Mucosa of descending colon (tissue), 3 donors: ENCODE measurements around the gene KRT24. TPM values are rescaled to one million over a fixed set of nuclear protein-coding genes. Genes with fewer than 3 reads are reported as not detected.

Experiments used
- ATAC-seq: fragments of 200-7000 bp; cut with Tn5 transposase; one replicate; pipeline ENCODE4 v1.9.1; 2020; ENCODE audit warnings: mild to moderate bottlenecking, moderate library complexity
- DNase-seq, 3 donors: peaks; one replicate each; pipeline ENCODE4 v3.0.0-alpha.2; 2020
- H3K36me3 ChIP-seq: fragments of 200-600 bp; one replicate; pipeline ENCODE4 v1.8.0; 2021; ENCODE audit warnings: low read depth, mild to moderate bottlenecking
- H3K4me1 ChIP-seq: fragments of 200-600 bp; one replicate; pipeline ENCODE4 v1.8.0; 2021; ENCODE audit warnings: low read depth, mild to moderate bottlenecking
- H3K4me3 ChIP-seq: fragments of 200-600 bp; one replicate; pipeline ENCODE4 v1.8.0; 2021; ENCODE audit warnings: mild to moderate bottlenecking
- H3K9me3 ChIP-seq: fragments of 200-600 bp; one replicate; pipeline ENCODE4 v1.8.0; 2021; ENCODE audit warnings: mild to moderate bottlenecking
- CTCF ChIP-seq: fragments of 200-600 bp; IDR thresholded peaks from one replicate; pipeline ENCODE4 v1.8.0; 2022; ENCODE audit warnings: antibody characterized with exemption, mild to moderate bottlenecking
- intact Hi-C, 2 donors: fragments of 100-400 bp; cut with DNase I in 1 of 2; cut with micrococcal nuclease in 1 of 2; formaldehyde crosslinking; loops; one replicate each; pipeline versions ENCODE4 v1.11.0 to v1.11.1; 2022; cut with DNase I, micrococcal nuclease
- total RNA-seq, 3 donors: library from RNA; stranded (reverse); fragmentation: NEBNext Ultra II Directional in 2 of 3; extraction: Animal tissue kit (Norgen Biotek cat#: 25700) in 2 of 3; gene quantifications; one replicate each; pipeline versions ENCODE4 v1.2.1 to v1.2.4, GENCODE V29; 2021 to 2023
- donor health status: DM: no; HTN: no; CAD: no; lungs with moderate emphysema.
- donor health status: DM: no; HTN: no; CAD: no.
- donor health status: DM: no; HTN: yes; CAD: no.

Gene KRT24
- total RNA-seq, 3 donors from 2014 or later, result 2.0 to 4.2 (median 2.4) TPM

GRCh38 chr17:40720899-40721298 is 17.3 kb upstream of the KRT24 start:
- H3K36me3 ChIP-seq, result no peaks in the 10 kb centered on the region
- TF ChIP-seq CTCF, result no peak
- intact Hi-C loops, result no loop called here
- H3K9me3 ChIP-seq, result no peaks in the 10 kb centered on the region
- DNase-seq (no peak), ATAC-seq (no peak)
- H3K4me1 ChIP-seq, result no peaks in the 10 kb centered on the region
- no peak overlapping the region for H3K4me3 ChIP-seq

- H3K4me3 ChIP-seq, result no peak overlapping the region
- intact Hi-C loops, result no loop called here
- no peak for ATAC-seq
Measured at GRCh38 chr17:40718930-40719329, 15.4 kb upstream of the KRT24 start.

GRCh38 chr17:40717776-40718175 is 14.2 kb upstream of the KRT24 start:
- Histone ChIP-seq H3K4me3 (no peak overlapping the region), H3K4me1 (no peaks in the 10 kb centered on the region), H3K9me3 (no peaks in the 10 kb centered on the region), H3K36me3 (no peaks in the 10 kb centered on the region)
- TF ChIP-seq CTCF, result no peak
- ATAC-seq (no peak), DNase-seq (no peak)
- intact Hi-C loops, result no loop called here

More at GRCh38 chr17:40718930-40719329, 15.4 kb upstream of the KRT24 start:
- no peak for DNase-seq
- H3K36me3 ChIP-seq, result no peaks in the 10 kb centered on the region
- no peaks in the 10 kb centered on the region for H3K9me3 ChIP-seq
- no peaks in the 10 kb centered on the region for H3K4me1 ChIP-seq
- TF ChIP-seq CTCF, result no peak

- H3K9me3 ChIP-seq, result no peaks in the 10 kb centered on the region
- H3K4me1 ChIP-seq, result no peaks in the 10 kb centered on the region
- intact Hi-C loops, result no loop called here
- TF ChIP-seq CTCF, result no peak
- ATAC-seq (no peak), DNase-seq (no peak)
- no peaks in the 10 kb centered on the region for H3K36me3 ChIP-seq
- H3K4me3 ChIP-seq, result no peak overlapping the region
Measured at GRCh38 chr17:40714473-40714872, 10.9 kb upstream of the KRT24 start.

- H3K9me3 ChIP-seq, result no peaks in the 10 kb centered on the region
- TF ChIP-seq CTCF, result no peak
- intact Hi-C loops, result no loop called here
- no peak overlapping the region for H3K4me3 ChIP-seq
- ATAC-seq (no peak), DNase-seq (peak in 1 of 3 donors; percentile 7)
- no peaks in the 10 kb centered on the region for H3K36me3 ChIP-seq
- no peaks in the 10 kb centered on the region for H3K4me1 ChIP-seq
Measured at GRCh38 chr17:40707745-40708144, 4.2 kb upstream of the KRT24 start.

- DNase-seq (no peak), ATAC-seq (no peak)
- H3K9me3 ChIP-seq, result no peaks in the 10 kb centered on the region
- no peak overlapping the region for H3K4me3 ChIP-seq
- no peak for TF ChIP-seq CTCF
- intact Hi-C loops, result no loop called here
- H3K36me3 ChIP-seq, result no peaks in the 10 kb centered on the region
- no peaks in the 10 kb centered on the region for H3K4me1 ChIP-seq
Measured at GRCh38 chr17:40705584-40705983, 2.0 kb upstream of the KRT24 start.
